B cell (primary cell): ENCODE measurements around the gene ELOF1. TPM values are rescaled to one million over a fixed set of nuclear protein-coding genes. Genes with fewer than 3 reads are reported as not detected.

Experiments
- ATAC-seq: fragments of 200-7000 bp; cut with Tn5 transposase; one replicate; pipeline ENCODE4 v1.10.0; 2021; ENCODE audit warnings: low read depth, mild to moderate bottlenecking, moderate number of reproducible peaks, moderate library complexity
- CTCF ChIA-PET: fragments of 350-600 bp; sonication (Branson Sonifier 250); formaldehyde crosslinking; loops from one replicate; lab custom pipeline; 2021; ENCODE audit warnings: antibody characterized with exemption, inconsistent platforms; lab: Charles Lee
- POLR2A ChIA-PET: fragments of 350-600 bp; sonication (Branson Sonifier 250); formaldehyde crosslinking; loops from one replicate; lab custom pipeline; 2021; ENCODE audit warnings: antibody characterized with exemption; lab: Charles Lee
- DNase-seq: peaks from one replicate; pipeline ENCODE4 v3.0.0; 2013
- H2AFZ ChIP-seq: 2 replicates; pipeline ENCODE4 v1.6.1; 2012; ENCODE audit warnings: mild to moderate bottlenecking, low read depth, low read length; ENCODE audit not compliant: insufficient read depth, poor library complexity, severe bottlenecking
- H3K27ac ChIP-seq, 2 donors: 1 replicate in 1 of 2; 2 replicates in 1 of 2; pipeline ENCODE4 v1.5.1; 2012 to 2013; ENCODE audit warnings: low read length in 2 of 2, mild to moderate bottlenecking in 2 of 2, moderate library complexity in 1 of 2
- H3K27me3 ChIP-seq, 4 experiments: fragments of 200-600 bp in 1 of 4; sonication (generic) in 1 of 4; replicated peaks in 1 of 4; 1 replicate in 2 of 4; 2 replicates in 2 of 4; pipeline versions ENCODE4 v1.6.1 to v1.7.0; 2013 to 2016; ENCODE audit warnings: low read length in 3 of 4, mild to moderate bottlenecking in 2 of 4, mixed read lengths in 1 of 4, moderate library complexity in 1 of 4; ENCODE audit not compliant: insufficient read depth in 4 of 4, control insufficient read depth in 3 of 4; ENCODE audit errors: control extremely low read depth in 1 of 4
- H3K36me3 ChIP-seq, 2 experiments: replicated peaks in 1 of 2; 1 replicate in 1 of 2; 2 replicates in 1 of 2; pipeline versions ENCODE4 v1.6.1 to v1.7.1; 2013; ENCODE audit warnings: low read length in 1 of 2; ENCODE audit not compliant: insufficient read depth in 2 of 2, control insufficient read depth in 1 of 2; ENCODE audit errors: control extremely low read depth in 1 of 2, extremely low read depth in 1 of 2
- H3K4me1 ChIP-seq, 2 donors: fragments of 200-600 bp in 1 of 2; sonication (generic) in 1 of 2; 1 replicate in 1 of 2; 2 replicates in 1 of 2; pipeline versions ENCODE4 v1.5.1 to v1.6.1; 2013 to 2017; ENCODE audit warnings: low read length in 2 of 2; ENCODE audit not compliant: control insufficient read depth in 2 of 2, insufficient read depth in 2 of 2
- H3K4me2 ChIP-seq: replicated peaks from 2 replicates; pipeline ENCODE3; 2012; ENCODE audit warnings: mild to moderate bottlenecking, low read depth, low read length; ENCODE audit not compliant: poor library complexity, severe bottlenecking
- H3K4me3 ChIP-seq, 5 experiments: fragments of 200-600 bp in 1 of 5; sonication (generic) in 1 of 5; 1 replicate in 3 of 5; 2 replicates in 2 of 5; pipeline versions ENCODE4 v1.5.1 to v1.7.0; 2011 to 2016; ENCODE audit warnings: low read length in 4 of 5, mild to moderate bottlenecking in 4 of 5, low read depth in 2 of 5, control low read depth in 1 of 5, moderate library complexity in 1 of 5; ENCODE audit not compliant: insufficient read depth in 1 of 5; ENCODE audit errors: control extremely low read depth in 1 of 5, extremely low read depth in 1 of 5
- H3K79me2 ChIP-seq: fragments of 200-600 bp; sonication (generic); one replicate; pipeline ENCODE4 v1.6.0; 2016; ENCODE audit warnings: low read length; ENCODE audit not compliant: control insufficient read depth, insufficient read depth
- H3K9ac ChIP-seq: fragments of 200-600 bp; sonication (generic); 2 replicates; pipeline ENCODE4 v1.6.1; 2017; ENCODE audit warnings: mild to moderate bottlenecking, low read length, moderate library complexity
- H3K9me3 ChIP-seq, 3 donors: one replicate each; pipeline versions ENCODE4 v1.6.1 to v1.7.1; 2013; ENCODE audit warnings: low read length in 2 of 3; ENCODE audit not compliant: control insufficient read depth in 2 of 3, insufficient read depth in 1 of 3; ENCODE audit errors: control extremely low read depth in 1 of 3
- H4K20me1 ChIP-seq: 2 replicates; pipeline ENCODE4 v1.6.0; 2012; ENCODE audit warnings: mild to moderate bottlenecking, low read length; ENCODE audit not compliant: insufficient read depth, control insufficient read depth, poor library complexity, severe bottlenecking
- H3K27ac Mint-ChIP-seq: one replicate; pipeline ENCODE4 v1.8.0; 2021; ENCODE audit warnings: mixed read lengths
- H3K27me3 Mint-ChIP-seq: one replicate; pipeline ENCODE4 v1.8.0; 2021; ENCODE audit warnings: mixed read lengths
- H3K4me1 Mint-ChIP-seq: one replicate; pipeline ENCODE4 v1.8.0; 2021; ENCODE audit warnings: mixed read lengths
- H3K4me3 Mint-ChIP-seq: one replicate; pipeline ENCODE4 v1.8.0; 2021; ENCODE audit warnings: mixed read lengths
- H3K9me3 Mint-ChIP-seq: one replicate; pipeline ENCODE4 v1.8.0; 2022; ENCODE audit warnings: mixed read lengths; ENCODE audit not compliant: insufficient read depth
- CTCF ChIP-seq: fragments of 200-600 bp; IDR thresholded peaks from one replicate; pipeline ENCODE4 v1.8.0; 2022; ENCODE audit warnings: antibody characterized with exemption, mild to moderate bottlenecking
- EZH2 ChIP-seq: IDR thresholded peaks from 2 replicates; pipeline ENCODE4 v1.6.1; 2012; ENCODE audit warnings: borderline replicate concordance, low read depth, mild to moderate bottlenecking, moderate library complexity, low read length; ENCODE audit not compliant: insufficient read depth, poor library complexity, severe bottlenecking
- whole genome bisulfite sequencing: methylation state at CpG from one replicate; pipeline ENCODE4 v1.1.5; 2013; ENCODE audit warnings: missing lambda C conversion rate; ENCODE audit not compliant: insufficient coverage; 5-methylcytosine and 5-hydroxymethylcytosine counted together
- intact Hi-C: fragments of 100-400 bp; cut with micrococcal nuclease; formaldehyde crosslinking; loops from one replicate; pipeline ENCODE4 v1.10.0; 2022
- polyA plus RNA-seq: library from polyadenylated mRNA; depleted of rRNA; stranded (reverse); fragments of >200 nt; gene quantifications from 2 replicates; pipeline ENCODE4 v1.2.3, GENCODE V29; 2012
- total RNA-seq, 2 donors: library from RNA; stranded (reverse); fragments of 120-200 nt in 1 of 2; gene quantifications; 1 replicate in 1 of 2; 2 replicates in 1 of 2; pipeline versions ENCODE4 v1.2.3 to v1.2.4, GENCODE V29; 2013 to 2022

ELOF1 gene
- total and polyA plus RNA-seq, 2 donors (not counting 1 experiment from before 2014, with no cell fraction given) = 69.5 to 76.2 TPM

- H4K20me1 ChIP-seq = no peaks in the 10 kb centered on the region
- H3K4me3 ChIP-seq = no peak overlapping the region
- H3K9ac ChIP-seq = no peak overlapping the region
- H3K9me3 ChIP-seq = peaks cover 0 to 4% (median 0%) of the 10 kb centered on the region in 3 donors
- peak overlapping the region; percentile 23 for H3K4me3 Mint-ChIP-seq
- intact Hi-C loops = no loop called here
- peaks cover 22% of the 10 kb centered on the region for H3K4me1 Mint-ChIP-seq
- H3K27ac ChIP-seq = peak overlapping the region in 1 of 2 donors; percentile 30
- H3K4me1 ChIP-seq = peaks cover 24 to 32% of the 10 kb centered on the region in 2 donors
- H3K27ac Mint-ChIP-seq = peak overlapping the region; percentile 76
- ChIA-PET POLR2A (interaction anchor here (1.3 kb wide), 1 partner anchor 24 kb away, joined by 3 read pairs; the partner anchor contains the start of gene ELOF1), CTCF (interaction anchor here (2.9 kb wide), 1 partner anchor 24 kb away, joined by 22 read pairs; the partner anchor contains the start of gene ELOF1)
- DNase-seq (no peak), ATAC-seq (no peak)
- WGBS = 66% methylated on average over 2 of the region's 5 CpGs
- peaks cover 0 to 19% (median 7%) of the 10 kb centered on the region in 4 experiments for H3K27me3 ChIP-seq
- H3K36me3 ChIP-seq = no peaks in the 10 kb centered on the region
- no peaks in the 10 kb centered on the region for H3K79me2 ChIP-seq
- H2AFZ ChIP-seq = no peak overlapping the region
- H3K4me2 ChIP-seq = peak overlapping the region; percentile 3
- H3K9me3 Mint-ChIP-seq = no peaks in the 10 kb centered on the region
- peaks cover 9% of the 10 kb centered on the region for H3K27me3 Mint-ChIP-seq
- TF ChIP-seq CTCF = no peak
Measured at GRCh38 chr19:11534948-11535347, 24.1 kb downstream of the ELOF1 start.

GRCh38 chr19:11534538-11534937 is 24.5 kb downstream of the ELOF1 start:
- peak overlapping the region; percentile 76 for H3K27ac Mint-ChIP-seq

More at GRCh38 chr19:11534538-11534937, 24.5 kb downstream of the ELOF1 start:
- Histone ChIP-seq H3K4me1 (peaks cover 24 to 30% of the 10 kb centered on the region in 2 donors), H4K20me1 (no peaks in the 10 kb centered on the region), H3K79me2 (no peaks in the 10 kb centered on the region), H3K27me3 (peaks cover 0 to 16% (median 5%) of the 10 kb centered on the region in 4 experiments), H3K27ac (peak overlapping the region in 1 of 2 donors; percentile 30), H2AFZ (no peak overlapping the region), H3K4me2 (peak overlapping the region; percentile 3), H3K4me3 (no peak overlapping the region), H3K36me3 (no peaks in the 10 kb centered on the region), H3K9ac (no peak overlapping the region), H3K9me3 (peaks cover 0 to 4% (median 0%) of the 10 kb centered on the region in 3 donors)
- Mint-ChIP-seq H3K4me3 (peak overlapping the region; percentile 23), H3K9me3 (no peaks in the 10 kb centered on the region), H3K4me1 (peaks cover 22% of the 10 kb centered on the region), H3K27me3 (peaks cover 9% of the 10 kb centered on the region)
- intact Hi-C loops = no loop called here
- ChIA-PET POLR2A (no interaction called here), CTCF (interaction anchor here (2.9 kb wide), 1 partner anchor 24 kb away, joined by 22 read pairs; the partner anchor contains the start of gene ELOF1)
- ATAC-seq (no peak), DNase-seq (no peak)
- TF ChIP-seq EZH2 (no peak), CTCF (peak; percentile 14)
- 11% methylated on average over 1 of the region's 1 CpG for WGBS
